ENCODE results near the gene MAPK8IP2.

Gene MAPK8IP2

GRCh38 chr22:50579752-50580151, 20.8 kb upstream of the MAPK8IP2 start:
- no peak for DNase-seq (ENCODE audit: low spot score)
- TF ChIP-seq CTCF (IDR thresholded peaks at IDR 0.05; ENCODE audit: extremely low read depth, insufficient read depth, missing control alignments) = no peak
- in situ Hi-C loops (cut with MboI; ENCODE audit: low pct_unique_long_range_greater_than_20kb, low sequenced_read_pairs, unreplicated experiment) = no loop called here

- no peak for DNase-seq (ENCODE audit: low spot score)
- in situ Hi-C loops (cut with MboI; ENCODE audit: low pct_unique_long_range_greater_than_20kb, low sequenced_read_pairs, unreplicated experiment) = no loop called here
- no peak for TF ChIP-seq CTCF (IDR thresholded peaks at IDR 0.05; ENCODE audit: extremely low read depth, insufficient read depth, missing control alignments)
Measured at GRCh38 chr22:50581031-50581949, 19.3 kb upstream of the MAPK8IP2 start.

GRCh38 chr22:50581950-50582492, 18.6 kb upstream of the MAPK8IP2 start:
- in situ Hi-C loops (cut with MboI; ENCODE audit: low pct_unique_long_range_greater_than_20kb, low sequenced_read_pairs, unreplicated experiment) = no loop called here
- no peak for TF ChIP-seq CTCF (IDR thresholded peaks at IDR 0.05; ENCODE audit: extremely low read depth, insufficient read depth, missing control alignments)
- peak; percentile 64 for DNase-seq (ENCODE audit: low spot score)

GRCh38 chr22:50582493-50583293, 17.9 kb upstream of the MAPK8IP2 start, which contains the start of gene CHKB:
Gene CHKB, minus strand, starts transcription at chr22:50582849. Its CDS starts 68 bp downstream, at chr22:50582781.
- no peak for TF ChIP-seq CTCF (IDR thresholded peaks at IDR 0.05; ENCODE audit: extremely low read depth, insufficient read depth, missing control alignments)
- in situ Hi-C loops (cut with MboI; ENCODE audit: low pct_unique_long_range_greater_than_20kb, low sequenced_read_pairs, unreplicated experiment) = no loop called here
- DNase-seq (ENCODE audit: low spot score) = peak; percentile 100

GRCh38 chr22:50583294-50583861, 17.2 kb upstream of the MAPK8IP2 start:
- in situ Hi-C loops (cut with MboI; ENCODE audit: low pct_unique_long_range_greater_than_20kb, low sequenced_read_pairs, unreplicated experiment) = no loop called here
- no peak for TF ChIP-seq CTCF (IDR thresholded peaks at IDR 0.05; ENCODE audit: extremely low read depth, insufficient read depth, missing control alignments)
- DNase-seq (ENCODE audit: low spot score) = peak; percentile 32

Data from GM13977 (cell line).